Glutamatergic neuron (in vitro differentiated cells): ENCODE measurements around the gene NPAS2. TPM values are rescaled to one million over a fixed set of nuclear protein-coding genes. Genes with fewer than 3 reads are reported as not detected.

Source experiments
- DNase-seq: peaks from one replicate; pipeline ENCODE4 v3.0.0; 2022
- H3K27ac Mint-ChIP-seq: one replicate; pipeline ENCODE4 v1.8.0; 2020; ENCODE audit warnings: mild to moderate bottlenecking, mixed read lengths, inconsistent platforms; ENCODE audit not compliant: unreplicated experiment
- H3K27me3 Mint-ChIP-seq: one replicate; pipeline ENCODE4 v1.8.0; 2020; ENCODE audit warnings: mild to moderate bottlenecking, moderate library complexity, mixed read lengths, inconsistent platforms; ENCODE audit not compliant: unreplicated experiment
- H3K36me3 Mint-ChIP-seq: one replicate; pipeline ENCODE4 v1.8.0; 2020; ENCODE audit warnings: mild to moderate bottlenecking, mixed read lengths, inconsistent platforms; ENCODE audit not compliant: unreplicated experiment
- H3K4me1 Mint-ChIP-seq: one replicate; pipeline ENCODE4 v1.8.0; 2020; ENCODE audit warnings: mild to moderate bottlenecking, low read depth, mixed read lengths, inconsistent platforms; ENCODE audit not compliant: unreplicated experiment
- H3K4me3 Mint-ChIP-seq: one replicate; pipeline ENCODE4 v1.8.0; 2020; ENCODE audit warnings: mild to moderate bottlenecking, mixed read lengths, inconsistent platforms; ENCODE audit not compliant: unreplicated experiment
- H3K9me3 Mint-ChIP-seq: one replicate; pipeline ENCODE4 v1.8.0; 2020; ENCODE audit warnings: mild to moderate bottlenecking, moderate library complexity, mixed read lengths, inconsistent platforms; ENCODE audit not compliant: unreplicated experiment
- long read RNA-seq: library from polyadenylated mRNA; unstranded; transcript quantifications from one replicate; pipeline ENCODE4 v2.0.0, GENCODE V29; 2020; ENCODE audit not compliant: unreplicated experiment
- total RNA-seq: library from RNA; stranded (reverse); fragmentation: NEBNext Ultra II Directional; extraction: Animal tissue kit (Norgen Biotek cat#: 25700); gene quantifications from one replicate; pipeline ENCODE4 v1.2.1, GENCODE V29; 2021; ENCODE audit not compliant: unreplicated experiment
- TF ChIP-seq, protein P1 (sequence below): fragments of 200-600 bp; sonication (generic); IDR thresholded peaks from one replicate; pipeline ENCODE4 v1.5.0; 2021; ENCODE audit not compliant: partially characterized antibody, unreplicated experiment

The NPAS2 gene, protein sequence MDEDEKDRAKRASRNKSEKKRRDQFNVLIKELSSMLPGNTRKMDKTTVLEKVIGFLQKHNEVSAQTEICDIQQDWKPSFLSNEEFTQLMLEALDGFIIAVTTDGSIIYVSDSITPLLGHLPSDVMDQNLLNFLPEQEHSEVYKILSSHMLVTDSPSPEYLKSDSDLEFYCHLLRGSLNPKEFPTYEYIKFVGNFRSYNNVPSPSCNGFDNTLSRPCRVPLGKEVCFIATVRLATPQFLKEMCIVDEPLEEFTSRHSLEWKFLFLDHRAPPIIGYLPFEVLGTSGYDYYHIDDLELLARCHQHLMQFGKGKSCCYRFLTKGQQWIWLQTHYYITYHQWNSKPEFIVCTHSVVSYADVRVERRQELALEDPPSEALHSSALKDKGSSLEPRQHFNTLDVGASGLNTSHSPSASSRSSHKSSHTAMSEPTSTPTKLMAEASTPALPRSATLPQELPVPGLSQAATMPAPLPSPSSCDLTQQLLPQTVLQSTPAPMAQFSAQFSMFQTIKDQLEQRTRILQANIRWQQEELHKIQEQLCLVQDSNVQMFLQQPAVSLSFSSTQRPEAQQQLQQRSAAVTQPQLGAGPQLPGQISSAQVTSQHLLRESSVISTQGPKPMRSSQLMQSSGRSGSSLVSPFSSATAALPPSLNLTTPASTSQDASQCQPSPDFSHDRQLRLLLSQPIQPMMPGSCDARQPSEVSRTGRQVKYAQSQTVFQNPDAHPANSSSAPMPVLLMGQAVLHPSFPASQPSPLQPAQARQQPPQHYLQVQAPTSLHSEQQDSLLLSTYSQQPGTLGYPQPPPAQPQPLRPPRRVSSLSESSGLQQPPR
- total RNA-seq: 0.54 TPM
- long read RNA-seq: 0 reads

DNA sequence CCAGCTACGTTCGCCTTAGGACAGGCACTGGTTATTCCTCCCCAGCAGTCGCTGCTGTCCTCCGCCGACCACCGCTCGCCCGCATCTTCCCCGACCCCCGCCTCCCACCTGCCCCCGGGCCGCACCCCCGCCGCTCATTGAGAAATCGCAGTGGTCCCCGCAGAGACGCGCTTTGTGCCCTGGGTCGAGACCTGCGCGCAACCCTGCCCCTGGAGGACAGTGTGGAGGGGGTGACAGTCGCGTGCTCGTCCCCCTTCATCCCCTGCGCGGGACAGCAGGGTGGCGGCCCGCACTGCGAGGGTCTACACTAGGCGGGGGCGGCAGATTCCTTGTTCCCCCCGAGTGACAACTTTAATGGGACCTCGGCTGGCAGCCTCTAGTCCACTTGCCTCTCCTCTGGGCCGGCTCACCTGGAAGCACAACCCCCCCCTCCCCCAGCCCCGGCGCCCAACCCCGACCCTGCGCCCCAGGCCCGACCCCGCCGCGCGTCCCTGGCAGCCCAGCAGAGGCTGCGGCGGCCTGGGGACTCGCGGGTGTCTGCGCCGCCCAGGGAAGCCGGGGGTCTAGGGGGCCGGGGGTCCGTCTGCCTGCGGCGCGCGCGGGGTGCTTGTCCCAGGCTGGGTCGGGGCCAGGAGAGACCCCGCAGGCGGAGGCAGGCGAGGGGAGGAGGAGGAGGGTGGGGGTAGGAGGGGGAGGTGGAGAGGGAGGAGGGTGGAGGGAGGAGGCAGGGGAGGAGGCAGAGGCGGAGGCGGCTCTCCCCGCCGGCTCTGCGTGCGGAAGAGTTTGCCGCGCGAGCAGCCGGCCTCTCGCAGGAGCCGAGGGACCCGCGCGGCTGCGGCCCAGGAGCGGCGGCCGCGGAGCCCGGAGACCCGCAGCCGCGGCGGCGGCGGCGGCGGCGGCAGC, at the start of gene NPAS2:
Gene NPAS2, plus strand, starts transcription at position 770 of the 903 bp plus-strand sequence. CDS start 84,616 bp downstream, outside the sequence.
- Mint-ChIP-seq H3K9me3 (peaks cover 7% of the 10 kb centered on the region), H3K27ac (no peak within 1 kb of the TSS), H3K36me3 (no peaks in the 10 kb centered on the region), H3K4me1 (no peaks in the 10 kb centered on the region), H3K4me3 (peak within 1 kb of the TSS; percentile 81), H3K27me3 (peaks cover 5% of the 10 kb centered on the region)
- DNase-seq: peak; percentile 50
- TF ChIP-seq, protein P1, sequence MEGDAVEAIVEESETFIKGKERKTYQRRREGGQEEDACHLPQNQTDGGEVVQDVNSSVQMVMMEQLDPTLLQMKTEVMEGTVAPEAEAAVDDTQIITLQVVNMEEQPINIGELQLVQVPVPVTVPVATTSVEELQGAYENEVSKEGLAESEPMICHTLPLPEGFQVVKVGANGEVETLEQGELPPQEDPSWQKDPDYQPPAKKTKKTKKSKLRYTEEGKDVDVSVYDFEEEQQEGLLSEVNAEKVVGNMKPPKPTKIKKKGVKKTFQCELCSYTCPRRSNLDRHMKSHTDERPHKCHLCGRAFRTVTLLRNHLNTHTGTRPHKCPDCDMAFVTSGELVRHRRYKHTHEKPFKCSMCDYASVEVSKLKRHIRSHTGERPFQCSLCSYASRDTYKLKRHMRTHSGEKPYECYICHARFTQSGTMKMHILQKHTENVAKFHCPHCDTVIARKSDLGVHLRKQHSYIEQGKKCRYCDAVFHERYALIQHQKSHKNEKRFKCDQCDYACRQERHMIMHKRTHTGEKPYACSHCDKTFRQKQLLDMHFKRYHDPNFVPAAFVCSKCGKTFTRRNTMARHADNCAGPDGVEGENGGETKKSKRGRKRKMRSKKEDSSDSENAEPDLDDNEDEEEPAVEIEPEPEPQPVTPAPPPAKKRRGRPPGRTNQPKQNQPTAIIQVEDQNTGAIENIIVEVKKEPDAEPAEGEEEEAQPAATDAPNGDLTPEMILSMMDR: no peak

DNA sequence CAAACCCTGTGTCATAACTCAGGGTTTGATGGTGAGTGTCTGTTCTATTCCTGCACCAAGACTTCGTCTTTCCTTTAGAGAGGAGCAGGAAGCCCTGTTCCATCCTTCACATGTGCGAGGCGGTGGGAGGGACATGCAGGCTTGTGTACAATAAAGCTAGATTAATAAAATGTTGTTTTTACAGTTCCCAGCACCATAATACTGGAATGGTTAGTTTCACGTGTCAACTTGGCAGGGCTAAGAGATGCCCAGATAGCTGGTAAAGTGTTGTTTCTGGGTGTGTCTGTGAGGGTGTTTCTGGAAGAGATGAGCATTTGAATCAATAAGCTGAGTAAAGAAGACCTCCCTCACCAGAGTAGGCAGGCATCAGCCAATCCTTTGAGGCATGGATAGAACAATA, 48.8 kb upstream of the NPAS2 start:
- Mint-ChIP-seq H3K27me3 (peaks cover 2% of the 10 kb centered on the region), H3K36me3 (no peaks in the 10 kb centered on the region), H3K4me3 (no peak overlapping the region), H3K4me1 (no peaks in the 10 kb centered on the region), H3K9me3 (no peaks in the 10 kb centered on the region), H3K27ac (no peak overlapping the region)
- DNase-seq: no peak
- TF ChIP-seq, protein P1: no peak

DNA sequence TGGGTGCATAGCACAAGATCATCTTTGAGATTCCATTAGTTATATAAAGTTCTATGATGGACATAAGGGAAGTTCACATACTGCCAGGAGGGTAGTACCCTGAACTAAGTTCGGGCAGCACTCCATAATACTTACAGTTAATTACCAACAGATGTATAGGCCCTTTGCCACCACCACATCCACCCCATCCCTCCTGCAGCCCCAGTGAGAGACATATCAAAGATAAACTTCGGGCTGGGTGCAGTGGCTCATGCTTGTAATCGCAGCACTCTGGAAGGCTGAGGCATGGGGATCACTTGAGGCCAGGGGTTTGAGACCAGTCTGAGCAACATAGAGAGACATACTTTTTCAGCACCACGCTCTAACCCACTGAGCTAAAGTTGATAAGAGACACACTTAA, 46.4 kb upstream of the NPAS2 start:
- TF ChIP-seq, protein P1: no peak
- no peak overlapping the region for H3K27ac Mint-ChIP-seq
- H3K4me1 Mint-ChIP-seq: no peaks in the 10 kb centered on the region
- no peaks in the 10 kb centered on the region for H3K36me3 Mint-ChIP-seq
- H3K4me3 Mint-ChIP-seq: no peak overlapping the region
- no peaks in the 10 kb centered on the region for H3K27me3 Mint-ChIP-seq
- DNase-seq: no peak
- no peaks in the 10 kb centered on the region for H3K9me3 Mint-ChIP-seq

DNA sequence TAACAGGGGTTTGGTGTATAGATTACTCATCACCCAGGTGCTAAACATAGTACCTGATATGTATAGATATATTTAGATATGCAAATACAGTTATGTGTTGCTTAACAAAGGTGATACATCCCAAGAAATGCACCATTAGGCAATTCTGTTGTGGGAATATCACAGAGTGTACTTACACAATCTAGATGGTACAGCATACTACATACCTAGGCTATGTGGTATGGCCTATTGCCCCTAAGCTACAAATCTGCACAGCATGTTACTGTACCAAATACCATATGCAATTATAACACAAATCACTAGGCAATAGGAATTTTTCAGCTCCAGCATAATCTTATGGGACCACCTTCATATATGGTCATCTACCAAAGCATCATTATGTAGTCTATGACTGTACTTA, 43.5 kb upstream of the NPAS2 start:
- H3K27ac Mint-ChIP-seq: no peak overlapping the region

More for the DNA sequence above, 43.5 kb upstream of the NPAS2 start:
- no peak overlapping the region for H3K4me3 Mint-ChIP-seq
- H3K36me3 Mint-ChIP-seq: no peaks in the 10 kb centered on the region
- peaks cover 2% of the 10 kb centered on the region for H3K27me3 Mint-ChIP-seq
- no peaks in the 10 kb centered on the region for H3K4me1 Mint-ChIP-seq
- DNase-seq: no peak
- no peaks in the 10 kb centered on the region for H3K9me3 Mint-ChIP-seq
- TF ChIP-seq, protein P1: no peak
